CD4-positive, alpha-beta T cell treated with Interferon gamma for 1 hour (primary cell): ENCODE results near the gene INPP4A.
A peak's percentile ranks its signal among the peaks of the same experiment; 100 is the strongest.

Experiments used
- DNase-seq: peaks from one replicate; pipeline ENCODE4 v3.0.0-alpha.2; 2020

The INPP4A gene

GRCh38 chr2:98548920-98549818, 104.5 kb downstream of the INPP4A start:
- peak; percentile 10 for DNase-seq

GRCh38 chr2:98550165-98550564, 105.5 kb downstream of the INPP4A start:
- no peak for DNase-seq

GRCh38 chr2:98551316-98551715, 106.7 kb downstream of the INPP4A start:
- DNase-seq, result no peak

- no peak for DNase-seq
Measured at GRCh38 chr2:98552499-98553179, 108.0 kb downstream of the INPP4A start.

GRCh38 chr2:98554116-98554861, 109.6 kb downstream of the INPP4A start:
- DNase-seq, result no peak

- no peak for DNase-seq
Measured at GRCh38 chr2:98555696-98556095, 111.0 kb downstream of the INPP4A start.

- DNase-seq, result peak; percentile 52
Measured at GRCh38 chr2:98556344-98557033, 111.8 kb downstream of the INPP4A start.

GRCh38 chr2:98558852-98559530, 114.3 kb downstream of the INPP4A start:
- DNase-seq, result no peak

GRCh38 chr2:98559581-98559980, 114.9 kb downstream of the INPP4A start:
- DNase-seq, result no peak

GRCh38 chr2:98560256-98560771, 115.7 kb downstream of the INPP4A start:
- no peak for DNase-seq

- DNase-seq, result no peak
Measured at GRCh38 chr2:98561018-98561417, 116.4 kb downstream of the INPP4A start.

- no peak for DNase-seq
Measured at GRCh38 chr2:98561902-98562695, 117.4 kb downstream of the INPP4A start.

GRCh38 chr2:98563394-98563793, 118.7 kb downstream of the INPP4A start:
- DNase-seq, result no peak

GRCh38 chr2:98564541-98565132, 120.0 kb downstream of the INPP4A start:
- no peak for DNase-seq

GRCh38 chr2:98565286-98565860, 120.7 kb downstream of the INPP4A start:
- no peak for DNase-seq

GRCh38 chr2:98565941-98566340, 121.3 kb downstream of the INPP4A start:
- DNase-seq, result no peak

- no peak for DNase-seq
Measured at GRCh38 chr2:98568161-98568956, 123.7 kb downstream of the INPP4A start.

GRCh38 chr2:98569197-98569793, 124.6 kb downstream of the INPP4A start:
- DNase-seq, result peak; percentile 45

GRCh38 chr2:98569915-98570314, 125.3 kb downstream of the INPP4A start:
- DNase-seq, result no peak
